H1 (cell line): ENCODE measurements around the gene ITSN1. TPM values are rescaled to one million over a fixed set of nuclear protein-coding genes. Genes with fewer than 3 reads are reported as not detected.

Experiments used
- CBX8 ChIP-seq: fragments of 300-800, 300-1000 bp; sonication (generic); IDR thresholded peaks from 2 replicates; pipeline ENCODE4 v1.7.1; 2016; ENCODE audit warnings: low read depth, low read length, borderline replicate concordance
- EZH2 ChIP-seq: fragments of 200-600 bp; sonication (generic); IDR thresholded peaks from 2 replicates; pipeline ENCODE4 v1.7.1; 2012; ENCODE audit warnings: low read depth, mild to moderate bottlenecking, moderate library complexity, low read length, inconsistent platforms; ENCODE audit not compliant: severe bottlenecking
- RFX5 ChIP-seq: IDR thresholded peaks from 2 replicates; pipeline ENCODE4 v1.6.1; 2011; ENCODE audit warnings: low read depth, low read length, improper control_type of control experiment, borderline replicate concordance
- SIX5 ChIP-seq: IDR thresholded peaks from 2 replicates; pipeline ENCODE4 v1.6.1; 2011; ENCODE audit warnings: mild to moderate bottlenecking, low read depth, low read length
- SP4 ChIP-seq: IDR thresholded peaks from 2 replicates; pipeline ENCODE4 v1.6.1; 2012; ENCODE audit warnings: low read length, inconsistent platforms
- SUZ12 ChIP-seq: fragments of 200-600 bp; sonication (generic); IDR thresholded peaks from 2 replicates; pipeline ENCODE4 v1.6.1; 2012; ENCODE audit warnings: mild to moderate bottlenecking, inconsistent platforms, low read length, moderate library complexity, mixed read lengths
- TEAD4 ChIP-seq: IDR thresholded peaks from 2 replicates; pipeline ENCODE4 v1.6.1; 2012; ENCODE audit warnings: low read depth, low read length, inconsistent platforms, mixed read lengths
- ZNF274 ChIP-seq: IDR thresholded peaks from 2 replicates; pipeline ENCODE4 v1.7.0; 2012; ENCODE audit warnings: low read length, borderline replicate concordance; ENCODE audit errors: extremely low read depth
- polyA plus RNA-seq, 7 experiments: library from polyadenylated mRNA; depleted of rRNA in 3 of 7; stranded (reverse) in 5 of 7; unstranded in 2 of 7; fragments of >200 nt in 5 of 7; fragments of 200-250 nt in 2 of 7; gene quantifications; 1 replicate in 5 of 7; 2 replicates in 1 of 7; 4 replicates in 1 of 7; pipeline versions ENCODE4 v1.2.1 to v1.2.3, GENCODE V29; 2011 to 2013; ENCODE audit warnings: missing spikeins in 2 of 7, mixed read lengths in 2 of 7
- total RNA-seq: library from RNA; stranded (reverse); fragmentation: NEBNext Ultra II Directional; extraction: Animal tissue kit (Norgen Biotek cat#: 25700); gene quantifications from 2 replicates; pipeline ENCODE4 v1.2.1, GENCODE V29; 2021
- TF ChIP-seq, protein P1 (sequence below): fragments of 300-600 bp; sonication (generic); IDR thresholded peaks from 2 replicates; pipeline ENCODE4 v1.7.1; 2012; ENCODE audit warnings: low read length, moderate library complexity, mild to moderate bottlenecking, inconsistent platforms; ENCODE audit not compliant: insufficient replicate concordance
- TF ChIP-seq, protein P2 (sequence below): IDR thresholded peaks from 2 replicates; pipeline ENCODE4 v1.6.1; 2012; ENCODE audit warnings: inconsistent platforms

ITSN1 gene
- total and polyA plus RNA-seq, 2 of the 8 experiments (the other 6 are each of a cell fraction or from before 2014, with no cell fraction given), result 60.8 to 78.1 TPM

DNA sequence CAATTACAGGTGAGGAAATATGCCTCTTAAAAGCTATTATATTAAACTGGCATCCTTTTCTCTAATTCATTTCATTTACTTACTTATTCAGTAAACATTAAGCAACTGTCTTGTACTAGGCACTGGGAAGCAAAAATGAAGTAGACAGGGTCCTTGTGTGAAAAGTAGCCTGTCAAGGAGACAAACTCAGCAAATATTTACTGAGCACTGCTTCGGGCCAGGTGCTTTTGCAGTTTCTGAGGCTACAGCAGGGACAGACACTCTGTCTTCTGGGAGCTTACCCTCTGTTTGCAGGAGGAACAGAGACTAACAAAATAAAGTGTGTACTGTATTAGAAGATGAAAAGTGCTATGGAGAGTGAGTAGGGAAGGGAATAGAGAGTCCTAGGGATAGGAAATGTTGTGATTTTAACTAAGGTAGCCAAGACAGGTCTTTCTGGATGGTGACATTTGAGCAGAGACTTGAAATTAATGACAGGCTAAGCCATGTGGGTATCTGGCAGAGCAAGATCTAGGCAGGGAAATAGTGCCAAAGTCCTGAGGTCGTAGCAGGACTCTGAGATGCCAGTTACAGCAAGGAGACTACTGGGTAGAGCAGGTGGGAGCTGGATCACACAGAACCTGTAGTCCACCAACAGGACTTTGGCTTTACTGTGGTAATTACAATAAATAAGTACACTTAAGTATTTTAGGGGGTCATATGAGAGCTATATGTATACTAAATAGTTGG is 133.0 kb downstream of the ITSN1 start (continued):
- TF ChIP-seq, protein P1, sequence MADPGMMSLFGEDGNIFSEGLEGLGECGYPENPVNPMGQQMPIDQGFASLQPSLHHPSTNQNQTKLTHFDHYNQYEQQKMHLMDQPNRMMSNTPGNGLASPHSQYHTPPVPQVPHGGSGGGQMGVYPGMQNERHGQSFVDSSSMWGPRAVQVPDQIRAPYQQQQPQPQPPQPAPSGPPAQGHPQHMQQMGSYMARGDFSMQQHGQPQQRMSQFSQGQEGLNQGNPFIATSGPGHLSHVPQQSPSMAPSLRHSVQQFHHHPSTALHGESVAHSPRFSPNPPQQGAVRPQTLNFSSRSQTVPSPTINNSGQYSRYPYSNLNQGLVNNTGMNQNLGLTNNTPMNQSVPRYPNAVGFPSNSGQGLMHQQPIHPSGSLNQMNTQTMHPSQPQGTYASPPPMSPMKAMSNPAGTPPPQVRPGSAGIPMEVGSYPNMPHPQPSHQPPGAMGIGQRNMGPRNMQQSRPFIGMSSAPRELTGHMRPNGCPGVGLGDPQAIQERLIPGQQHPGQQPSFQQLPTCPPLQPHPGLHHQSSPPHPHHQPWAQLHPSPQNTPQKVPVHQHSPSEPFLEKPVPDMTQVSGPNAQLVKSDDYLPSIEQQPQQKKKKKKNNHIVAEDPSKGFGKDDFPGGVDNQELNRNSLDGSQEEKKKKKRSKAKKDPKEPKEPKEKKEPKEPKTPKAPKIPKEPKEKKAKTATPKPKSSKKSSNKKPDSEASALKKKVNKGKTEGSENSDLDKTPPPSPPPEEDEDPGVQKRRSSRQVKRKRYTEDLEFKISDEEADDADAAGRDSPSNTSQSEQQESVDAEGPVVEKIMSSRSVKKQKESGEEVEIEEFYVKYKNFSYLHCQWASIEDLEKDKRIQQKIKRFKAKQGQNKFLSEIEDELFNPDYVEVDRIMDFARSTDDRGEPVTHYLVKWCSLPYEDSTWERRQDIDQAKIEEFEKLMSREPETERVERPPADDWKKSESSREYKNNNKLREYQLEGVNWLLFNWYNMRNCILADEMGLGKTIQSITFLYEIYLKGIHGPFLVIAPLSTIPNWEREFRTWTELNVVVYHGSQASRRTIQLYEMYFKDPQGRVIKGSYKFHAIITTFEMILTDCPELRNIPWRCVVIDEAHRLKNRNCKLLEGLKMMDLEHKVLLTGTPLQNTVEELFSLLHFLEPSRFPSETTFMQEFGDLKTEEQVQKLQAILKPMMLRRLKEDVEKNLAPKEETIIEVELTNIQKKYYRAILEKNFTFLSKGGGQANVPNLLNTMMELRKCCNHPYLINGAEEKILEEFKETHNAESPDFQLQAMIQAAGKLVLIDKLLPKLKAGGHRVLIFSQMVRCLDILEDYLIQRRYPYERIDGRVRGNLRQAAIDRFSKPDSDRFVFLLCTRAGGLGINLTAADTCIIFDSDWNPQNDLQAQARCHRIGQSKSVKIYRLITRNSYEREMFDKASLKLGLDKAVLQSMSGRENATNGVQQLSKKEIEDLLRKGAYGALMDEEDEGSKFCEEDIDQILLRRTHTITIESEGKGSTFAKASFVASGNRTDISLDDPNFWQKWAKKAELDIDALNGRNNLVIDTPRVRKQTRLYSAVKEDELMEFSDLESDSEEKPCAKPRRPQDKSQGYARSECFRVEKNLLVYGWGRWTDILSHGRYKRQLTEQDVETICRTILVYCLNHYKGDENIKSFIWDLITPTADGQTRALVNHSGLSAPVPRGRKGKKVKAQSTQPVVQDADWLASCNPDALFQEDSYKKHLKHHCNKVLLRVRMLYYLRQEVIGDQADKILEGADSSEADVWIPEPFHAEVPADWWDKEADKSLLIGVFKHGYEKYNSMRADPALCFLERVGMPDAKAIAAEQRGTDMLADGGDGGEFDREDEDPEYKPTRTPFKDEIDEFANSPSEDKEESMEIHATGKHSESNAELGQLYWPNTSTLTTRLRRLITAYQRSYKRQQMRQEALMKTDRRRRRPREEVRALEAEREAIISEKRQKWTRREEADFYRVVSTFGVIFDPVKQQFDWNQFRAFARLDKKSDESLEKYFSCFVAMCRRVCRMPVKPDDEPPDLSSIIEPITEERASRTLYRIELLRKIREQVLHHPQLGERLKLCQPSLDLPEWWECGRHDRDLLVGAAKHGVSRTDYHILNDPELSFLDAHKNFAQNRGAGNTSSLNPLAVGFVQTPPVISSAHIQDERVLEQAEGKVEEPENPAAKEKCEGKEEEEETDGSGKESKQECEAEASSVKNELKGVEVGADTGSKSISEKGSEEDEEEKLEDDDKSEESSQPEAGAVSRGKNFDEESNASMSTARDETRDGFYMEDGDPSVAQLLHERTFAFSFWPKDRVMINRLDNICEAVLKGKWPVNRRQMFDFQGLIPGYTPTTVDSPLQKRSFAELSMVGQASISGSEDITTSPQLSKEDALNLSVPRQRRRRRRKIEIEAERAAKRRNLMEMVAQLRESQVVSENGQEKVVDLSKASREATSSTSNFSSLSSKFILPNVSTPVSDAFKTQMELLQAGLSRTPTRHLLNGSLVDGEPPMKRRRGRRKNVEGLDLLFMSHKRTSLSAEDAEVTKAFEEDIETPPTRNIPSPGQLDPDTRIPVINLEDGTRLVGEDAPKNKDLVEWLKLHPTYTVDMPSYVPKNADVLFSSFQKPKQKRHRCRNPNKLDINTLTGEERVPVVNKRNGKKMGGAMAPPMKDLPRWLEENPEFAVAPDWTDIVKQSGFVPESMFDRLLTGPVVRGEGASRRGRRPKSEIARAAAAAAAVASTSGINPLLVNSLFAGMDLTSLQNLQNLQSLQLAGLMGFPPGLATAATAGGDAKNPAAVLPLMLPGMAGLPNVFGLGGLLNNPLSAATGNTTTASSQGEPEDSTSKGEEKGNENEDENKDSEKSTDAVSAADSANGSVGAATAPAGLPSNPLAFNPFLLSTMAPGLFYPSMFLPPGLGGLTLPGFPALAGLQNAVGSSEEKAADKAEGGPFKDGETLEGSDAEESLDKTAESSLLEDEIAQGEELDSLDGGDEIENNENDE, result no peak
- TF ChIP-seq SP4 (no peak), SUZ12 (no peak), SIX5 (no peak), ZNF274 (no peak), CBX8 (no peak), RFX5 (no peak), EZH2 (no peak), TEAD4 (no peak)
- TF ChIP-seq, protein P2, sequence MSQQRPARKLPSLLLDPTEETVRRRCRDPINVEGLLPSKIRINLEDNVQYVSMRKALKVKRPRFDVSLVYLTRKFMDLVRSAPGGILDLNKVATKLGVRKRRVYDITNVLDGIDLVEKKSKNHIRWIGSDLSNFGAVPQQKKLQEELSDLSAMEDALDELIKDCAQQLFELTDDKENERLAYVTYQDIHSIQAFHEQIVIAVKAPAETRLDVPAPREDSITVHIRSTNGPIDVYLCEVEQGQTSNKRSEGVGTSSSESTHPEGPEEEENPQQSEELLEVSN, result no peak
